Cardiac septum (tissue), 1 donor: ENCODE data around the gene SLC25A30. TPM values are rescaled to one million over a fixed set of nuclear protein-coding genes. Genes with fewer than 3 reads are reported as not detected.

ENCODE experiments used
- total RNA-seq: library from RNA; stranded (reverse); fragmentation: NEBNext Ultra II Directional; extraction: Animal tissue kit (Norgen Biotek cat#: 25700); gene quantifications from one replicate; pipeline ENCODE4 v1.2.1, GENCODE V29; 2021
- donor health status: DM: no; HTN: no; CAD: no.

Gene SLC25A30
- total RNA-seq, 1 donor from 2014 or later: 83.4 TPM

Other genes with a start within 250 kb of the SLC25A30 start
- gene KCTD4, start 217.3 kb downstream of the SLC25A30 start, total RNA-seq: not detected
- 3,215 TPM for gene TPT1, start 77.2 kb downstream of the SLC25A30 start, total RNA-seq
- gene COG3, start 46.6 kb upstream of the SLC25A30 start, total RNA-seq: 16.5 TPM
- gene ERICH6B, start 197.4 kb upstream of the SLC25A30 start, total RNA-seq: not detected